ENCODE measurements around the gene OBSL1.
A peak's percentile ranks its signal among the peaks of the same experiment; 100 is the strongest.

OBSL1 gene

GRCh38 chr2:219608399-219608964 lies 37.1 kb upstream of the OBSL1 start:
- no peaks in the 10 kb centered on the region for H3K9me3 ChIP-seq (ENCODE audit: control insufficient read depth, insufficient read depth, low read length)
- no peak overlapping the region for H3K9ac ChIP-seq (ENCODE audit: low read depth, low read length)
- H3K36me3 ChIP-seq (ENCODE audit: insufficient read depth, low read length), result no peaks in the 10 kb centered on the region; the same call in 1 of the 2 replicates
- H3K4me1 ChIP-seq (ENCODE audit: insufficient read depth, low read length), result no peaks in the 10 kb centered on the region; the same call in 1 of the 2 replicates

DNA sequence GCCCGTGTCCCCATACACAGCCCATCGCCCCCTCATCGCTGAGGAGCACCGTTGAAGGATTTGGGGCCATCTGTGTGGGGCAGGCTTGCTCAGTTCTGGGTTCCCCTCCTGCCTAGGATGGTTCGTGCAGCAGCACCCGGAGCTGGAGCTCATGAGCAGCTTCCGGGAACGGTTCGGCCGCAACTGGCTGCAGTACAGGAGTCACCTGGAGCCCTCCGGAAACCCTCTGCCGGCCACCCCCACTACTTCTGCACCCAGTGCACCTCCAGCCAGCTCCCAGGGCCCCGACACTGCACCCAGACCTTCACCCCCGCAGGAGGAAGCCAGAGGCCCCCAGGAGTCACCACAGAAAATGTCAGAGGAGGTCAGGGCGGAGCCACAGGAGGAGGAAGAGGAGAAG lies 36.6 kb upstream of the OBSL1 start:
- Histone ChIP-seq H3K9ac (ENCODE audit: low read depth, low read length) (no peak overlapping the region), H3K4me1 (ENCODE audit: insufficient read depth, low read length) (no peaks in the 10 kb centered on the region; the same call in 1 of the 2 replicates), H3K36me3 (ENCODE audit: insufficient read depth, low read length) (no peaks in the 10 kb centered on the region; the same call in 1 of the 2 replicates), H3K9me3 (ENCODE audit: control insufficient read depth, insufficient read depth, low read length) (no peaks in the 10 kb centered on the region)

- Histone ChIP-seq H3K9me3 (ENCODE audit: control insufficient read depth, insufficient read depth, low read length) (no peaks in the 10 kb centered on the region), H3K9ac (ENCODE audit: low read depth, low read length) (no peak overlapping the region), H3K36me3 (ENCODE audit: insufficient read depth, low read length) (no peaks in the 10 kb centered on the region; the same call in 1 of the 2 replicates), H3K4me1 (ENCODE audit: insufficient read depth, low read length) (no peaks in the 10 kb centered on the region; the same call in 1 of the 2 replicates)
These were observed 34.2 kb upstream of the OBSL1 start for GRCh38 chr2:219605607-219605954.

GRCh38 chr2:219603771-219604170 lies 32.4 kb upstream of the OBSL1 start:
- Histone ChIP-seq H3K9me3 (ENCODE audit: control insufficient read depth, insufficient read depth, low read length) (no peaks in the 10 kb centered on the region), H3K9ac (ENCODE audit: low read depth, low read length) (no peak overlapping the region), H3K36me3 (ENCODE audit: insufficient read depth, low read length) (no peaks in the 10 kb centered on the region), H3K4me1 (ENCODE audit: insufficient read depth, low read length) (no peaks in the 10 kb centered on the region; the same call in 1 of the 2 replicates)

DNA sequence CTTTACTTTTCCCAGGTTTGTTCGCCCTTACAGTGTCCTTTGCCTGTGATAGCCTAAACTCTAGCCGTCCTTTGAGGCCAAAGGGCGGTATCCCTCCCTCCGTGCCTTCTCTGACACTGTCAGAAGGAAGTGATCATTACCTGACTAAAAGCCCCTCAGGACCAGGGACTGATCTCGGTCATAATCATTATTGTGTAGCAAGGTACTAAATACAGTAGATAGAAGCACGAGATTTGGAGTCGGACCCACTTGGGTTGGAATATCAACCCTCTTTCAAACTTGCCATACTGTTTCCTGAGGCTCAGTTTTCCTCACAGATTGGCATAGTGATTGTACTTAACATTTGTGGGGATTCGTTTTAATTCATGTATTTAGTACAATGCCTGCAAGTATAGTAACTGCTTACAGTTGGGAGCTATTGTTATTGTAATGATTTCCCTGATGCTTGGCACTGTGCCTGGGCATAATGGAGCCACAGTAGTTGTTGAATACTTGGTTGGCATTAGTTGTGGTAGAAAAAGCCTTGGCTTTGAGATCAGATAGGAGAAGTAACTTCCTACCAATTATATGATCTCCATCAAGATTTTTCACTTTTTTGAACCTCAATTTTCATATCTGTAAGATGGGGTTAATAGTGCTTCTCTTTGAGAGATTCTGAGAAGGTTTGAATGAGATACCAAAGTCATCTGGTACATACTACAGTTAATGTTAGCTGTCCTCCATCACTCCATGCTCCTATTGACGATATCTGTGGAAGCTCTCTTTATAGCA lies 27.2 kb upstream of the OBSL1 start:
- Histone ChIP-seq H3K9me3 (ENCODE audit: control insufficient read depth, insufficient read depth, low read length) (no peaks in the 10 kb centered on the region), H3K4me1 (ENCODE audit: insufficient read depth, low read length) (peaks cover 16% of the 10 kb centered on the region), H3K9ac (ENCODE audit: low read depth, low read length) (peak overlapping the region; percentile 82), H3K36me3 (ENCODE audit: insufficient read depth, low read length) (no peaks in the 10 kb centered on the region)

DNA sequence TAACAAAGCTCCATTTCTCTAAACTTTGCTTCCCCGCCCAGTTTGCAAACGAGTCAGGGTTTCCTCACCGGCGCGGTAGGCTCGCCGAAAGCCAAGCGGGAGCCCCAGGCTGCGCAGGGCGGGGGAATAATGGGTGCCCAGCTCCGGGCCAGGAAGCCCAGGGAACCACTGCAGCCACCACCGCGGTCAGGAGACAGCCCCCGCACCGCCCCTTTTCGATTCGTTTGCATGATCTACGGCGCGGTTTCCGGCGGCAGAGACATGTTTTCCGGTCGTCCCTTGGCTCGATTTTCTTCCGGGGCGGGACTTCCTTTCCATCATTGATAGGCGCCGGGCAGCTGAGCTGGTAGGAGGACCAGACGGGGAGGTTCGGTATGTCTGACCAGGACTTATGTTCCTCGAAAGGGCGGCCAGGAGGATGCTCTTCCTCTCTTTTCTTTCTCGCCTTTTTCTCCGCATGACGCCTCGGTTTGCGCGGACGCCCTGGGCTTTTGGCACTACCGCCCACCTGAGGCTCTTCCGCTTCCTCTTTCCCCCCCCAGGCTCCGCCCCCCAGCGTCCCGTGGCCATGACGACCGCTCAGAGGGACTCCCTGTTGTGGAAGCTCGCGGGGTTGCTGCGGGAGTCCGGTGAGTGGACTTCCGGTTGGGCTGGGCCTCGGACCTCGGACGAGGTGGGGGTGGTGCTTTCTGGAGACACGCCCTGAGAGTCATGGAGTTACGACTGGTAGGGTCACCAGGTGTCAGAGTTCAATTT lies 26.4 kb upstream of the OBSL1 start, which contains the start of gene STK11IP:
STK11IP (plus strand) TSS at position 306 of the 756 bp plus-strand sequence; CDS start at position 569, 263 bp downstream.
- Histone ChIP-seq H3K9ac (ENCODE audit: low read depth, low read length) (peak within 1 kb of the TSS; percentile 82), H3K4me1 (ENCODE audit: insufficient read depth, low read length) (peaks cover 16% of the 10 kb centered on the region), H3K36me3 (ENCODE audit: insufficient read depth, low read length) (no peaks in the 10 kb centered on the region), H3K9me3 (ENCODE audit: control insufficient read depth, insufficient read depth, low read length) (no peaks in the 10 kb centered on the region)

DNA sequence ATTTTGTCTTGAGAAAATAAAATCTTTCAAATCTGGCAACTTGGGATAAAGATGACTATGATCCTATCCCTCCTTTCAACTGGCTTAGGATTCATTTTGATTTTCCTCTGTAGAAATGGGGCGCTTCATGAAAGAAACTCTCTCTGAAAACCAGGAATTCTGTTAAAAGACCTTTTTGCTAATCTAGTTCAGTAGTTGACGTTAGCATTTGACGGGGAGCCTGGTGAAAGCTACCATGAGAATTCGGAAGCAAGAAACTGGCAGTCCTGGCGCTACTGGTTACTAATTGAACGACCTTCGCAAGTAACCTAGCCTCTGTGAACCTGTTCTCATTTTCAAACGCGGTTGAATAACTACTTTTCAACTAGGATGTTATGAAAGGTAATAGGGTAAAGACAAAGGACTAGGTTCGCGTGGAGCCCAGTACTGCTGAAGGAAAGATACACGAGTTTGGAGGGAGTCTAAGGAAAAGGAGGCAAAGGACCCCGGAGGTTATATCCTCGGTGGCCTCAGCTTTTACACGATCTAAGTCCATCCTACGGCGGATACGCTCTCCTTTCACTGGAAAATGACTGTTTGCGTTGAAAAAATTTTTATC lies 25.7 kb upstream of the OBSL1 start:
- Histone ChIP-seq H3K4me1 (ENCODE audit: insufficient read depth, low read length) (peaks cover 16% of the 10 kb centered on the region), H3K9ac (ENCODE audit: low read depth, low read length) (peak overlapping the region; percentile 82), H3K36me3 (ENCODE audit: insufficient read depth, low read length) (no peaks in the 10 kb centered on the region), H3K9me3 (ENCODE audit: control insufficient read depth, insufficient read depth, low read length) (no peaks in the 10 kb centered on the region)

DNA sequence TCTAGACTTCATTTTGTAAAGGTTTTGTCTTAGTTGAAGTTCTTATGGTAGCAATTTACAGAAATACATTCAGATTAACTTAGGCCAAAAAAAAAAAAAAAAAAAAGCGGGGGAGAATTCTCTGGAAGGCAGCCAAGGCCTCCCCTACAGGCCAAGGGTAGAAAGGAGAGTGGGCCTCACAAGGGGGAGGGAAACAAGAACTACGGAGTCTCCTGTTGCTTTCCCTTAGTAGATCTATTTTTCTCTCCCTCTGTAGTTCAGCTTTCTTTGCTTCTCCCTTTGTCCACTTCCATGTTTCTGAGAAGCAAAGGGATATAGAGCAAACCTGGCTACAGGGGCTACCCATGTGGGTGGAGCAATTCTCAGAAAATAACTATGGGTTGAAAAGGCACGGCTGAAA lies 23.9 kb upstream of the OBSL1 start:
- peak overlapping the region; percentile 1; the same call in 1 of the 2 replicates for H3K9ac ChIP-seq (ENCODE audit: low read depth, low read length)
- no peaks in the 10 kb centered on the region for H3K36me3 ChIP-seq (ENCODE audit: insufficient read depth, low read length)
- H3K9me3 ChIP-seq (ENCODE audit: control insufficient read depth, insufficient read depth, low read length), result no peaks in the 10 kb centered on the region
- H3K4me1 ChIP-seq (ENCODE audit: insufficient read depth, low read length), result peaks cover 16% of the 10 kb centered on the region

DNA sequence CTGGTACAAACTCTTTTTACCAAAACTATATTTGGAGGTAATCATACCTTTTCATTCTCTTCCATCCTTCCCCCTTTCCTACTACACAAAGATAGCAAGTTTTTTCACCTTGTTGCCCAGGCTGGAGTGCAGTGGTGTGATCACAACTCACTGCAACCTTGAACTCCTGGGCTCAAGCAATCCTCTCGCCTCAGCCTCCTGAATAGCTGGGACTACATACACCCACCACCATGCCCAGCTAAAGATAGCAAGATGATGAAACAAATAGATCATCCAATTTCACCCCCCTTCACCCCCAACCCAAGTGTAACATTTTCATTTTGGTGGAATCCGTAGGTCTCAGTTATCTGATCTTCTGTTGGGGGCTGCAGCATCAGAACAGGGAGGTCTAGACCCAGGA lies 21.8 kb upstream of the OBSL1 start:
- H3K9me3 ChIP-seq (ENCODE audit: control insufficient read depth, insufficient read depth, low read length), result no peaks in the 10 kb centered on the region
- H3K9ac ChIP-seq (ENCODE audit: low read depth, low read length), result no peak overlapping the region
- H3K4me1 ChIP-seq (ENCODE audit: insufficient read depth, low read length), result peaks cover 16% of the 10 kb centered on the region
- no peaks in the 10 kb centered on the region for H3K36me3 ChIP-seq (ENCODE audit: insufficient read depth, low read length)

- no peaks in the 10 kb centered on the region for H3K36me3 ChIP-seq (ENCODE audit: insufficient read depth, low read length)
- no peak overlapping the region for H3K9ac ChIP-seq (ENCODE audit: low read depth, low read length)
- no peaks in the 10 kb centered on the region for H3K9me3 ChIP-seq (ENCODE audit: control insufficient read depth, insufficient read depth, low read length)
- H3K4me1 ChIP-seq (ENCODE audit: insufficient read depth, low read length), result peaks cover 16% of the 10 kb centered on the region
These were observed 21.4 kb upstream of the OBSL1 start for GRCh38 chr2:219592736-219593135.

GRCh38 chr2:219591091-219591490 lies 19.8 kb upstream of the OBSL1 start:
- Histone ChIP-seq H3K9me3 (ENCODE audit: control insufficient read depth, insufficient read depth, low read length) (no peaks in the 10 kb centered on the region), H3K4me1 (ENCODE audit: insufficient read depth, low read length) (peaks cover 14% of the 10 kb centered on the region), H3K9ac (ENCODE audit: low read depth, low read length) (no peak overlapping the region), H3K36me3 (ENCODE audit: insufficient read depth, low read length) (no peaks in the 10 kb centered on the region)

DNA sequence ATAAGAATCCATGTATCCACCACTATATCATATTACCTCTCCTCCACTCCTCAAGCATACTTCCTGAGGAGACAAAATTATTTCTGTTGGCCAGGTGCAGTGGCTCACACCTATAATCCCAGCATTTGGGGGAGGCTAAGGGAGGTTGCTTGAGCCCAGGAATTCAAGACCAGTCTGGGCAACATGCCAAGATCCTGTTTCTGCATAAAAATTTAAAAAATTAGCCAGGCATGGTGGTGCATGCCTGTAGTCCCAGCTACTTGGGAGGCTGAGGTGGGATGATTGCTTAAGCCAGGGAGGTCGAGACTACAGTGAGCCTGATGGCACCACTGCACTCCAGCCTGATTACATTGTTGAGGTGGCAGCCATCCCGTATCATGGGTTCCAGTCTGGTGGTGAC lies 10.0 kb upstream of the OBSL1 start:
- Histone ChIP-seq H3K36me3 (ENCODE audit: insufficient read depth, low read length) (no peaks in the 10 kb centered on the region), H3K9ac (ENCODE audit: low read depth, low read length) (no peak overlapping the region), H3K9me3 (ENCODE audit: control insufficient read depth, insufficient read depth, low read length) (no peaks in the 10 kb centered on the region)

GRCh38 chr2:219578811-219579613 lies 7.7 kb upstream of the OBSL1 start:
- H3K9me3 ChIP-seq (ENCODE audit: control insufficient read depth, insufficient read depth, low read length), result no peaks in the 10 kb centered on the region
- no peak overlapping the region for H3K9ac ChIP-seq (ENCODE audit: low read depth, low read length)
- peaks cover 30% of the 10 kb centered on the region for H3K4me1 ChIP-seq (ENCODE audit: insufficient read depth, low read length)
- no peaks in the 10 kb centered on the region for H3K36me3 ChIP-seq (ENCODE audit: insufficient read depth, low read length)

More for the DNA sequence above, 10.0 kb upstream of the OBSL1 start:
- peaks cover 25% of the 10 kb centered on the region for H3K4me1 ChIP-seq (ENCODE audit: insufficient read depth, low read length)
